GM18517 (cell line): ENCODE results near the gene FGF4.

ENCODE experiments used
- ATAC-seq: cut with Tn5 transposase; IDR thresholded peaks from one replicate; pipeline ENCODE4 v1.9.1; 2021; ENCODE audit warnings: mild to moderate bottlenecking, moderate library complexity; ENCODE audit not compliant: unreplicated experiment

FGF4 gene

GRCh38 chr11:69808667-69809086, 33.5 kb upstream of the FGF4 start:
- no peak for ATAC-seq

GRCh38 chr11:69807106-69807815, 32.1 kb upstream of the FGF4 start:
- ATAC-seq: no peak

- ATAC-seq: no peak
Observed at GRCh38 chr11:69804769-69805508, 29.8 kb upstream of the FGF4 start.

- ATAC-seq: no peak
Observed at GRCh38 chr11:69803604-69804218, 28.6 kb upstream of the FGF4 start.

- no peak for ATAC-seq
Observed at GRCh38 chr11:69803022-69803421, 27.9 kb upstream of the FGF4 start.

- ATAC-seq: no peak
Observed at GRCh38 chr11:69802590-69802989, 27.4 kb upstream of the FGF4 start.

GRCh38 chr11:69801513-69802335, 26.6 kb upstream of the FGF4 start:
- no peak for ATAC-seq

- no peak for ATAC-seq
Observed at GRCh38 chr11:69800278-69800677, 25.1 kb upstream of the FGF4 start.

- no peak for ATAC-seq
Observed at GRCh38 chr11:69799582-69799981, 24.4 kb upstream of the FGF4 start.

- ATAC-seq: no peak
Observed at GRCh38 chr11:69799097-69799496, 24.0 kb upstream of the FGF4 start.

GRCh38 chr11:69797737-69798528, 22.8 kb upstream of the FGF4 start:
- ATAC-seq: no peak

- no peak for ATAC-seq
Observed at GRCh38 chr11:69797156-69797555, 22.0 kb upstream of the FGF4 start.

- no peak for ATAC-seq
Observed at GRCh38 chr11:69796063-69796462, 20.9 kb upstream of the FGF4 start.

GRCh38 chr11:69791276-69792180, 16.4 kb upstream of the FGF4 start:
- ATAC-seq: no peak

- no peak for ATAC-seq
Observed at GRCh38 chr11:69788956-69789355, 13.8 kb upstream of the FGF4 start.

- no peak for ATAC-seq
Observed at GRCh38 chr11:69787906-69788305, 12.8 kb upstream of the FGF4 start.

GRCh38 chr11:69787457-69787856, 12.3 kb upstream of the FGF4 start:
- no peak for ATAC-seq

- no peak for ATAC-seq
Observed at GRCh38 chr11:69781241-69781640, 6.1 kb upstream of the FGF4 start.

GRCh38 chr11:69778373-69778772, 3.2 kb upstream of the FGF4 start:
- no peak for ATAC-seq
